ENCODE results near the gene PROSER3. TPM values are rescaled to one million over a fixed set of nuclear protein-coding genes. Genes with fewer than 3 reads are reported as not detected.

PROSER3 gene
- total and polyA plus RNA-seq, 2 of the 4 experiments (the other 2 are of a cell fraction), result 5.4 to 21.8 TPM

DNA sequence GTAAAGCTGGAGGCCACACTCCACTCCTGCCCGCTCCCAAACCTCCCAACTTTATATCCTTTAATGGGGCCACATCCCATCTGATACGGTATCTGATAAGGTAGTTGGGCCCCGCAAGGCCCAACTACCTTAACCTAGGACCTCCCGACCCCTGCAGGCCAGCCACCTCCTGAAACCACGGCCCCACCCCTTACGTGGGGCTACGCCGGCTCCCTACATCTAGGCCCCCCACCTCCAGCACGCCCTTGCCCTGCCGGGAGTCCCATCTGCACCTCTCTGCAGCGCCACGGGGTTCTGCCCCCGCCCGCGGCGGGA lies 17.9 kb upstream of the PROSER3 start:
- Histone ChIP-seq H3K4ac (ENCODE audit: low read depth, low read length) (0 out of 2 replicates have a peak overlapping the region, but pooled peaks have one; percentile 23), H2AK9ac (replicated peaks; ENCODE audit: low read depth, low read length, poor library complexity) (peak overlapping the region; percentile 3), H3K9ac (ENCODE audit: low read depth, low read length) (peak overlapping the region; percentile 2; the same call in 1 of the 2 replicates), H2BK20ac (ENCODE audit: low read depth, low read length) (no peak overlapping the region), H3K4me1 (ENCODE audit: control insufficient read depth, insufficient read depth, low read length) (0 out of 2 replicates have a peak, but pooled peaks cover 3% of the 10 kb centered on the region), H3K79me1 (ENCODE audit: low read depth in 1 of 2, low read length in 2 of 2) (peaks cover 0 to 15% of the 10 kb centered on the region in 2 experiments; a peak in 2 of 4 replicates), H3K9me3 (ENCODE audit: control insufficient read depth, insufficient read depth, low read length) (no peaks in the 10 kb centered on the region), H3K9me1 (ENCODE audit: insufficient read depth, low read length) (peaks cover 5% of the 10 kb centered on the region; the same call in 1 of the 2 replicates), H3K27ac (ENCODE audit: insufficient read depth, low read length) (peak overlapping the region; percentile 20), H2BK15ac (ENCODE audit: low read depth, low read length) (no peak overlapping the region), H2BK5ac (ENCODE audit: low read depth, low read length, poor library complexity, severe bottlenecking) (no peak overlapping the region), H3K4me3 (ENCODE audit: insufficient read depth, low read depth, low read length) (peak overlapping the region; percentile 52), H3K27me3 (ENCODE audit: control insufficient read depth, insufficient read depth, low read length) (no peaks in the 10 kb centered on the region), H4K91ac (ENCODE audit: insufficient read depth, low read depth, low read length) (no peak overlapping the region), H3K56ac (ENCODE audit: extremely low read depth, insufficient read depth, low read length) (no peak overlapping the region), H4K8ac (ENCODE audit: low read depth in 2 of 2, low read length in 2 of 2) (peak overlapping the region in 1 of 2 experiments; percentile 17; a peak in 1 of 4 replicates), H3K36me3 (ENCODE audit: control insufficient read depth, insufficient read depth, low read length) (peaks cover 33% of the 10 kb centered on the region), H4K5ac (ENCODE audit: low read depth, low read length) (no peak overlapping the region), H4K20me1 (ENCODE audit: insufficient read depth, low read length) (no peaks in the 10 kb centered on the region; the same call in 1 of the 2 replicates), H2AK5ac (ENCODE audit: low read depth, low read length) (no peak overlapping the region), H3K14ac (replicated peaks; ENCODE audit: low read depth, low read length) (no peak overlapping the region), H3K18ac (ENCODE audit: low read depth, low read length) (no peak overlapping the region), H3K23ac (ENCODE audit: low read depth, low read length) (no peak overlapping the region), H3K4me2 (ENCODE audit: low read depth, low read length) (peak overlapping the region; percentile 41), H2AFZ (replicated peaks; ENCODE audit: low read length, poor library complexity) (peak overlapping the region; percentile 93), H2BK120ac (ENCODE audit: low read depth, low read length) (no peak overlapping the region)
- CTCF ChIA-PET, result interaction anchor here (1.2 kb wide), 1 partner anchor 10 kb away, joined by 5 read pairs; no protein-coding TSS in a partner anchor
- DNase-seq, result no peak
- in situ Hi-C loops (cut with MboI; ENCODE audit: low sequenced_read_pairs), result no loop called here
- intact Hi-C loops (cut with micrococcal nuclease), result no loop called here
- WGBS, 2 experiments (ENCODE audit: extremely low coverage in 2 of 2, insufficient read length in 1 of 2), result 0% methylated on average over 4 of the region's 16 CpGs; no CpG with 5 or more reads in 1 of the 2 experiments
- POLR2A ChIA-PET (ENCODE audit: unreplicated experiment), result no interaction called here
- no peak for TF ChIP-seq RCOR1 (IDR thresholded peaks at IDR 0.05; ENCODE audit: insufficient replicate concordance, low read length)
- no peak for TF ChIP-seq FOS (IDR thresholded peaks at IDR 0.05; ENCODE audit: low read depth, low read length)
- no peak for TF ChIP-seq MAFK (IDR thresholded peaks at IDR 0.05; ENCODE audit: low read depth, low read length)
- TF ChIP-seq NFE2L2 (IDR thresholded peaks at IDR 0.05; ENCODE audit: low read depth, low read length), result no peak
- no TSS peak for BruUV-seq (replicated peaks)
- no peak for ATAC-seq (ENCODE audit: low read depth)
- dilution Hi-C loops (cut with HindIII; ENCODE audit: low sequenced_read_pairs, unreplicated experiment), result no loop called here

Data from IMR-90 (cell line).